ENCODE data around the gene AIRE.
A peak's percentile ranks its signal among the peaks of the same experiment; 100 is the strongest.
"Not testable (repeated sequence)": the region's sequence is repeated elsewhere in the genome, so short reads cannot be mapped to it uniquely, and the experiment has no call there.

Gene AIRE

DNA sequence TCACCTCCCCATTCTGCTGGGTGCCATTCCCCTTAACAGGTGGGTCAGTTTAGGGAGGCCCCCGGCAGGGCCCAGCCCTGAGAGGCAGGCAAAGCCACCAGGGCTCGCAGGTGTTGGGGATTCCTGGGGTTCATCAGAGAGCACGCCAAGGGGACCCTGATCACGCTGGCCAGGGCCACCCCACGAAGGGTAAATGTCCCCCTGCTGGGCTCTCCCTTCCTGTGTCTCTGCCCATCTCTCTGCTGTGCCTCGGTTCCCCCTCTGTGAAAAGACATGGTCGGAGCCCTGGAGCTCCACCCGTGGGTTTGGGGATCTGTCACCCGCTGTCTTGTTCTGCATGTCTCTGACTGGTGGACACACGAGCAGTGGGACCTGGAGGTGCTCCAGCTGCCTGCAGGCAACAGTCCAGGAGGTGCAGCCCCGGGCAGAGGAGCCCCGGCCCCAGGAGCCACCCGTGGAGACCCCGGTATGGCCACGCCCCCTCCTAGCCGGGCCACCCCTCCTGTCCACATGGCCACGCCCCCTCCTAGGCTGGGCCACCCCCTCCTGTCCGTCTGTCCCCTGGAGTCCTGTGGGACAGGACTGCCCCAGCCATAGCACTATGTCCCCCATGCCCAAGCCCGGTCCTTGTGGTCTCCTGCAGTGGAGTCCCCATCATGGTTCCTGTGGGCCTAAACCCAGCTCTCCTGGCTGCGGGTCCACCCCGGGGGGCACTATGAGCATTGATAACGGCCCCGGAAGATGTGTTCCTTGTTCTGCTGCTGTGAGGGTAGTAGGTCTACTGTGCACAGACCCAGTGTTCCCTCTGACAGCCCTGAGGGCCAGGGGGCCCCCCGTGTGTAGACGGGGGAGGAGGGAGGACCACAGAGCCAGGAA, 6.5 kb downstream of the AIRE start:
- no peak for DNase-seq

DNA sequence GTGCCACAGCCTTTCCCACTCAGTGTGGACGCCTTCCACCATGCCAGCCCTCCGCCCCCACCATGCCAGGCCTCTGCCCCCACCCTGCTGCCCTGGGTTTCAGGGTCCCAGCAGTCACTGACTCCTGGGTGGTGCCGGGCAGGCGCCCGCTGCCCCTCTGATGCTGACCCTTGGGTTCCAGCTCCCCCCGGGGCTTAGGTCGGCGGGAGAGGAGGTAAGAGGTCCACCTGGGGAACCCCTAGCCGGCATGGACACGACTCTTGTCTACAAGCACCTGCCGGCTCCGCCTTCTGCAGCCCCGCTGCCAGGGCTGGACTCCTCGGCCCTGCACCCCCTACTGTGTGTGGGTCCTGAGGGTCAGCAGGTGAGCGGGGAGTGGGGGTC, 7.1 kb downstream of the AIRE start:
- no peak for DNase-seq

DNA sequence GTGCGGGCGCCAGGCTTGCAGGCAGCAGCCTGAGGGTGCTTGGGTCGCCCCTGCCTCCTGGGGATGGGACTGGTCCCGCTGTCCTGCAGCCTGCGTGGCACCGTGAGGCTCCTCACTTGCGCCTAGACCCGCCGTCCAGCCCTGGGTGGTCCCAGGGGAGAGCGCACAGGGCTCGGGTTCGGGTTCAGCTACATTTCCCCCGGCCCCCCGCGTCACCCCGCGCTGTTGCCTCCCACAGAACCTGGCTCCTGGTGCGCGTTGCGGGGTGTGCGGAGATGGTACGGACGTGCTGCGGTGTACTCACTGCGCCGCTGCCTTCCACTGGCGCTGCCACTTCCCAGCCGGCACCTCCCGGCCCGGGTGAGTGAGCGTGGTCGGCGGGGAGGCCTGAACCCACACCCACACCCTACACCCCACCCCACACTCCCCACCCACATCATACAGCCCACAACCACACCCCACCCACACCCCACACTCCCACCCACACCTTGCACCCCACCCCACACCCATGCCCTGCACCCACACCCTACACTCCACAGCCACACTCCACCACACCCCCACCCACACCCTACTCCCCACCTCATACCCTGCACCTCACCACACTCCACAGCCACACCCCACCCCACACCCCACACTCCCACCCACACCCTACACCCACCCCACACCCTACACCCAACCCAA, 8.0 kb downstream of the AIRE start:
- DNase-seq = no peak

DNA sequence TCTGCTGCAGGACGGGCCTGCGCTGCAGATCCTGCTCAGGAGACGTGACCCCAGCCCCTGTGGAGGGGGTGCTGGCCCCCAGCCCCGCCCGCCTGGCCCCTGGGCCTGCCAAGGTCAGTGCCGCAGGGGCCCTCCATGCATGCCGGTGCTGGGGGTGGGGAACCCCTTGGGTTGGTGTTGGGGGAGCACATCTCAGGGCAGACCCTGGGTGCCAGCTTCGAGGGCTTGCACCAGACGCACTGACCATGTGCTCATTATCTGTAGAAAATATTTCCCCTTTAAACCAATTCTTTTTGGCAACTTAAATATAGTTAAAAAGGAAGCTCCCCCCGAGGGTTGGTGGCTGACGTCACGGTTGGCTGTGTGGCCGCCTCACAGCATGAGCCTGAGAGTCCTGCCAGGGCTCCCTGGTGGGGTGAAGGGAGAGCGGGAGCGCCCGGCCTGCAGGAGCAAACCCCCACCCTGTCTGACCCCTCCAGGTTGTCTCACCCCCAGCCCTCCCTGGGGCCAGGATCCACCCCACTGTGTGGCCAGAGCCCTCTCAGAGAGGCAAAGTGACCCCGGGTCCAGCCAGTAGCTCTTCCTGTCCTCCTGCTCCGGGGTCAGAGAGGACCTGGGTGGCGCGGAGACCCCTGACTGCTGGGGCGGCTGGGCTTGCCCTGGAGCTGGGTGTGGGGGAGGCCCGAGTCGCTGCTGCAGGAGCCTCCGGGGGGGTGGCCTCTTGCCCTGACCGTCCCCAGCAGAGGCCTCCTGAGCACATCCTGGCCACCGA, 8.9 kb downstream of the AIRE start:
- DNase-seq = no peak

DNA sequence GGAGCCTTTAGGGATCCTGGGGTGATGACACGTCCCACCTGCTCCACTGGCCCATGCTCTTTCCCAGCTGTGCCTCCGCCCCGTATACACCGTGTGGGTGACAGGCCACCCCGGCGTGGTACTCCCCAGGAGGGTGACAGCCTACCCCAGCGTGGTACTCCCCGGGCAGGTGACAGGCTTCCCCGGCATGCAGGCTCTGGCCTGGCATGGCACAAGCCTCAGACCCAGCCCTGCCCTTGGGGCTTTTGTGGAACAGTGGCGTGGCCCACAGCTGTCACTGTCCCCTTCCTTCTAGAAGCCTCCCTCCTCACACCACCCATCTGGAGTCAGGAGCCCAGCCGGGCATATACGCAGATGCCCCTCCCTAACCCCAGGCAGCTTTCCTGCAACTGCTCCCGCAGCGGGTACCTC, 9.5 kb downstream of the AIRE start:
- DNase-seq = no peak

DNA sequence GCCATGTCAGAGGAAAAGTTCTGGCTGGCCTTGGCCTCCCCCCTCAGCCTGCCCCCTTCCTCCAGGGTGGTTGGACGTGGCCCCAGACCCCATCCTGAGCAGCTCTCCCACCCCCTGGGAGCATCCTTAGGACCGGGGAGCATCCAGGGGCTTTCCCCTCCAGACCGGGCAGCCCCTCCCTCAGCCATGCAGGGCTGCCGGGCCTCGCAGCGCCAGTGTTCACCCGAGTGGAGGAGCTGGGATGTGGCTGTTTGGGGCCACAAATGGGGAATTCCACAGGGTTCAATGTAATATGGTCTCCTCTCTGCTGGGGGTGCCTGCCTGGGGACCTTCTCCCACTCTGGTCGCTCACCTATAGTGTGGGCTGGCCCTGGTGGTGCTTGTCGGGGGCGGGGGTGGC, 10.0 kb downstream of the AIRE start:
- no peak for DNase-seq

DNA sequence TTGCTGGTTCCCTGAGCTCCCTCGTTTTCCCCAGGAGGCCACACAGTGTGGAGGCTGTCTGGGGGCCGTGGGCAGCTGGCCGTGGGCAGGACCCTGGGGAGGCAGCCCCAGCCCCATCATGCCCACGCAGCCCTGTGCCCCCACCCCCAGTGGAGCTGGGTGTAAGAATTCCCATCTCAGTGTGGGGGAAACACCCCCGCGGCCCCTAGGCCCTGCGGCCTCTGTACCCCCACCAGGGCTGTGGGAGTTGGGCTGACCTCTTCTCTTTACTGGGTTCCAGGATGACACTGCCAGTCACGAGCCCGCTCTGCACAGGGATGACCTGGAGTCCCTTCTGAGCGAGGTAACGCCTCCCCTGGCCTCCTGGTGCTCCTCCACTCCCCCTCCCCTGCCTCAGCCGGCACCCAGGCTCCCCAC, 10.4 kb downstream of the AIRE start:
- no peak for DNase-seq

DNA sequence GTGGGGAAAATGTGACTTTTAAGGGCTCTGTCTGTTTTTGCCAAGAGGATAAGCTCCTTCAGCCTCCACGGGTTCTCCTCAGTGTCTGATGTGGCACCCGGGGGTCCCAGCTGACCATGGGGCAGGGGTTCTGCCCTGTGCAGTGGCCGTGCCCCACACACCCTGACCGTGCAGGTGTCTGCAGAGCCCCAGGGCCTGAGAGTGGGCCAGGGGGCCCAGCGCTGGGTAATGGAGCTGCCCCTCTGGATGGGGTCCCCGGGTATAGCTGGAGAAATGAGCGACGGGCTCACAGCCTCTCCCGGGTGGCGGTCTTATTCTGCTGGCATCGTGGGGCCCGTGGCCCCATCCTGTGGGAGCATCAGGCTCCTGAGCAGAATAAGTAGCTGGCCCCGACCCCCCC, 11.2 kb downstream of the AIRE start:
- DNase-seq = no peak

DNA sequence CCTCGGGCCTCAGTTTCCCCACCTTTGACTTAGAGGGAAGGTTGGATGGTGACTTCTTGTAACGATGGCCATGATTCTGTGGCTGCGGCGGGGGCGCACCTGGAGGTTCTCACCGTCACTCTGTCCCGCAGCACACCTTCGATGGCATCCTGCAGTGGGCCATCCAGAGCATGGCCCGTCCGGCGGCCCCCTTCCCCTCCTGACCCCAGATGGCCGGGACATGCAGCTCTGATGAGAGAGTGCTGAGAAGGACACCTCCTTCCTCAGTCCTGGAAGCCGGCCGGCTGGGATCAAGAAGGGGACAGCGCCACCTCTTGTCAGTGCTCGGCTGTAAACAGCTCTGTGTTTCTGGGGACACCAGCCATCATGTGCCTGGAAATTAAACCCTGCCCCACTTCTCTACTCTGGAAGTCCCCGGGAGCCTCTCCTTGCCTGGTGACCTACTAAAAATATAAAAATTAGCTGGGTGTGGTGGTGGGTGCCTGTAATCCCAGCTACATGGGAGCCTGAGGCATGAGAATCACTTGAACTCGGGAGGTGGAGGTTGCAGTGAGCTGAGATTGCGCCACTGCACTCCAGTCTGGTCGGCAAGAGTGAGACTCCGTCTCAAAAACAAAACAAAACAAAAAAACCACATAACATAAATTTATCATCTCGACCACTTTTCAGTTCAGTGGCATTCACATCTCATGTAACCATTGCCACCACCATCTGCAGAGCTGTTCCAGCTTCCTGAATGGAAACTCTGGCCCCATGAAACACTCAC, 12.0 kb downstream of the AIRE start:
- DNase-seq = peak; percentile 54

DNA sequence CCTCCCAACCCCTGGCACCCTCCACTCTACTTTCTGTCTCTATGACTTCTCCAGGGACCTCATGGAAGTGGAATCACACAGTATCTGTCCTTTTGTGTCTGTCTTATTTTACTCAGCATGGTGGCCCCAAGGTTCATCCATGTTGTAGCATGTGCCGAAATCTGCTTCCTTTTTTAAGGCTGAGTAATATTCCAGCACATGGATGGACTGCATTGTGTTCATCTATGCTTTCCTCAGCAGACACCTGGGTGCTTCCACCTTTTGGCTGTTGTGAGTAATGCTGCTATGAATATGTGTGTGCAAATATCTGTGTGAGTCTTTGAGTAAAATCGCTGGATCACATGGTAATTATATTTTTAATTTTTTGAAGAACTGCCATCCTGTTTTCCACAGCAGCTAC, 12.6 kb downstream of the AIRE start:
- DNase-seq = no peak

DNA sequence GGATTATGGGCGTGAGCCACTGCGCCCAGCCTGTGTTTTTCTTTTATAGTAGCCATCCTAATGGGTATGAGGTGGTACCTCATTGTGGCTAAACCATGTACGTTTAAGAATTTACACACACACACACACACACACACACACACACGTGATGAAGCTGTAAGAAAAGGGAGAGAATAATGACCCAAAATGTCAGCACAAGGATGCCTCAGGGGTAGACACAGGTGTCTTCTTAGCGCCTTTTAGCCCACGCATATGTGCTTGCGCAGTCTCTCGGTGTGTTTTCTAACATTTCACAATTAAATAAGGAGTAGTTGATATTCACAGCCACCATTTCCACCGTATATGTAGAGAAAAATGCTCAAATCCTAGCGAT, 13.4 kb downstream of the AIRE start:
- no peak for DNase-seq

DNA sequence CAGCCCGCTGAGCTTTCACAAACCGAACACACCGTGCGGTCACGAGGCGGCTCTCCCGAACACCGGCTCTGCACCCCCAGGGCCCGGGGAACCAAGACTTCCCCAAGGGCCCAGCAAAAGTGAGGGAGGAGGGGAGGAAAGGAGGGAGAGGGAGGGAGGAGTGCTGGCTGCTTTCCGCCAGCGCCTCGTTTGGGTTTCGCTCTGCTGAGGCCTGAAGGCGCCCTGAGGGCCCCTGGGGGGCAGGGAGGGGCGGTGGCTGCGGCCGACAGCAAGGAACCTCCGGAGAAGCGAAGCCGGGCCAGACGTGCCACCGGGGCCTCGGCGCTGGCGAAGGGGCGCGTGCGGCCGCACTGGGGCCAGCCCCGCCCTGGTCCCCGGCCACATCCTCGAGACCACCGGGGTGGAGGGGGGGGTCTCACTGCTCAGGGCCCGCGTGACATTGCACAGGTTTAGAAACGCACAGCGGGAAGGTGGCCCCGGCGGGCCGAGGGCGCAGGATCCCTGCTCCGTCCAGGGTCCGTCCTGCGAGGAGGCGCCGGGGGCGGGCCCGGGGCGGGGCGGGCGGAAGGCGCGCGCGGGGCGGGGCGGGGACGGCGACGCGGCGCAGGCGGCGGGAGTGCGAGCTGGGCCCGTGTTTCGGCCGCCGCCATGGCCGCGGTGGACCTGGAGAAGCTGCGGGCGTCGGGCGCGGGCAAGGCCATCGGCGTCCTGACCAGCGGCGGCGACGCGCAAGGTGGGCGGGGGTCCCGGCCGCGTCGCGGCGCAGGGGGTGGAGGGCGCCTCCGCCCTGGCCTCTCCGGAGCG, 14.0 kb downstream of the AIRE start, which contains the start of gene PFKL:
Gene PFKL, plus strand, starts transcription at position 596 of the 804 bp plus-strand sequence. Its CDS starts 53 bp downstream, at position 649.
- DNase-seq = peak; percentile 26

DNA sequence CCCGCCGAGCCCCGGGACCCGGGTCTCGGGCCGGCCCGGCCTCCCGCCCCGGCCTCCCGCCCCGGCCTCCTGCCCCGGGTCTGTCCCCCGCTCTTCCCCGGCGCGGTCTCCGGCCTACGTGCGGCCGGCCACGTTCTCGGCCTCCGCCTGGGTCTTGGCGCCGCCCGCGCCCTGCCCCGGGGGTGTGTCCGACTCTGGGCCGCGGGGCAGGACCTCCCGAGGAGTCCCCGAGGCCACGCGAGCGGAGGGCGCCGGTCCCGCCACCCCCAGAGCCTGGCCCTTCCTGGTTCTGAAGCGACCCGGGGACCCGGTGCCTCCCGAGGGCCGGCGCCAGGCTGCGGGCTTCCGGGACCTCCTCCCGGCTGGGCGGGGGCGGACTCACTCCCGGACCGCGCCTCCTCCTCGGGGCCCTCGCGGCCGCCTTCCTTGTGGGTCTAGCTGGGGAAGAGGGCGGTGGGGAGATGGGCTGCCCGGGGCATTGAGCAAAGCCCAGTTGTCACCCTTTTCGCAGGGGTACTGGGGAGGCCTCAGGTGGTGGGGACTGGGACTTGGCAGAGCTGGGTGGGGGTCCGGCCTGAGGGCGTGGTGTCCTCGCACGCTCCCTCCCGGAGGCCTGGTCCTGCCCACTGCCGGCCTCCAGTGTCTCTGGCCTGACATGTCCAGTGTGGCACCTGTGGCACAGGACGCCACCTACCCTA, 14.7 kb downstream of the AIRE start:
- peak; percentile 43 for DNase-seq

DNA sequence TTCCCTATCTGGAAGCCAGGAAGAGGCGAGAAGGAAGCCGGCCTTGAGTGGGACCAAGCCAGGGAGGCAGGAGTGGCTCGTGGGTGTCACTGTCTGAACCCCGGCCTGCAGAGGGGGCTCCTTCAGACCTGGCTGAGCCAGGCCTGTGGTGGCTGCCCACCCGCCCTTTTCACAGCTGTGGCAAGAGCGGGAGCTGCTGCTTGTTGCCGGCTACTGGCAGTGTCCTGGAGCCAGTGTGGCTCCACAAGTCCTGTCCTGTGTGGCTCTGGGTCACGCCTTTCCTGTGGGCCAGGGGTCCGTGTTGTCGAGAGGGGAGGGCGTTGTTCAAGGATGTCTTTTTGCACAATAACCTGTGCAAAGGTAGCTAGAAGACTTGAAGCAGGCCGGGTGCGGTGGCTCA, 15.5 kb downstream of the AIRE start:
- DNase-seq = no peak

DNA sequence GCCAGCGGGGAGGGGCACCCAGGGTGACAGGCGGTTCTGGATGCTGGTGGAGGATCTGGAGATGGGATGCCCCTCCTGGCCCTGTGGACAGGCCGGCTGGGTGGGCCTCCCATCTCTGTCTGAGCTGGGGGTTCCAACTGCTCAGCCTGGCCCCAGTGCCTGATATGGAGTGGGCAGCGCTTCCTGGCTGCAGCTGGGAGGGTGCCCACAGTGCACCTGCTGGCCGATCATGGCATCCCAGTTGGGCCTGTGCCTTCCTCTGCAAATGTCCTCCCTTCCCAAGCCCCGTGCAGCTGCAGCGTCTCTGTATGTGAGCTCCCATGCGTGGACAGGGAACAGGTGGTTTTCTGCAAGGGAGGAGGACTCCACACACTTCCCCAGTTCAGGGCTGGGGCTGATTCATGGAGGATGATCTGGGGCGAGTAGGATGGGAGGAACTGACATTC, 16.3 kb downstream of the AIRE start:
- no peak for DNase-seq

DNA sequence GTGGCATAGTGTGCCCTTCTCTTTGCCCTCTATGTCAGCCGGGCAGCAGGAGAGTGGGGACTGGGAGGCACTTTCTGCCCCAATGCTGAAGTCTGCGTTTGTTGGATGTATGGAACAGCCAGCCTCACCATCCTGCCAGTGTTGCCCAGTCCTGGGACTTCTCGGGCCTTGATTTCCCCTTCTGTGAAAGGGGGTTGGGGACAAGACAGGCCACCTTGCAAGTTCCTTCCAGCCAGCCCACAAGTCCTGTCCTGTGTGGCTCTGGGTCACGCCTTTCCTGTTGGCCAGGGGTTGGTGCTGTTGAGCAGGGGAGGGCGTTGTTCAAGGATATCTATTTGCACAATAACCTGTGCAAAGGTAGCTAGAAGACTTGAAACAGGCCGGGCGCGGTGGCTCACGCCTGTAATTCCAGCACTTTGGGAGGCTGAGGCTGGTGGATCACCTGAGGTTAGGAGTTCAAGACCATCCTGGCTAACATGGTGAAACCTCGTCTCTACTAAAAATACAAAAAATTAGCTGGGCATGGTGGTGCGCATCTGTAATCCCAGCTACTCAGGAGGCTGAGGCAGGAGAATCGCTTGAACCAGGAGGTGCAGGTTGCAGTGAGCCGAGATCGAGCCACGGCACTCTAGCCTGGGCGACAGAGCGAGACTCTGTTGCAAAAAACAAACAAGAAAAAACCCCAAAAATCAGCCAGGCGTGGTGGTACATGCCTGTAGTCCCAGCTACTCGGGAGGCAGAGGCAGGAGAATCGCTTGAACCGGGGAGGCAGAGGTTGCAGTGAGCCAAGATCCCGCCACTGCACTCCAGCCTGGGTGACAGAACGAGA, 17.1 kb downstream of the AIRE start:
- DNase-seq = not testable (repeated sequence)

DNA sequence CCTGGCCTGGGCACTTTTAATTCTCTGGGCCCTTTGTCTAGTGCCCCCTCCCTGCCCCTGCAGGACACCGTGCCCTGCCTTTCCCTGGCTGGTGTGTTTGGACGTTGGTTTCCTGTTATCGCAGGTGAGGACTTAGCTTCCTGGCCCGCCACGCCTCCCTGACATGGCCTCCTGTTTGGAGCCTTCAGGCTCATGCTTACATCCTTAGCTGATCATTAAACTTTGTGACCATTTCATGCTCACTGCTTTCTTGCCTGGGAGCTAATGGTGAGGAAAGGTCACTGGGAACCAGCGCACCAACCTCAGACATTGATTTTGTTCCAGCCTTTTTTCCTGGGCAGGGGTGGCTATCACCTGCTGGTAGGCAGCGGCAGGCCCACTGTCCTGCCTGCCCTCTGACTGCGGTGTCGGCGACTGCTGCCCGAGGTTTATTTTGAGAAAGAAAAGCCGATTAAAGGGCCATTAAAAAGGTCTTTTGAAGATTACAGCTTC, 17.9 kb downstream of the AIRE start:
- no peak for DNase-seq

DNA sequence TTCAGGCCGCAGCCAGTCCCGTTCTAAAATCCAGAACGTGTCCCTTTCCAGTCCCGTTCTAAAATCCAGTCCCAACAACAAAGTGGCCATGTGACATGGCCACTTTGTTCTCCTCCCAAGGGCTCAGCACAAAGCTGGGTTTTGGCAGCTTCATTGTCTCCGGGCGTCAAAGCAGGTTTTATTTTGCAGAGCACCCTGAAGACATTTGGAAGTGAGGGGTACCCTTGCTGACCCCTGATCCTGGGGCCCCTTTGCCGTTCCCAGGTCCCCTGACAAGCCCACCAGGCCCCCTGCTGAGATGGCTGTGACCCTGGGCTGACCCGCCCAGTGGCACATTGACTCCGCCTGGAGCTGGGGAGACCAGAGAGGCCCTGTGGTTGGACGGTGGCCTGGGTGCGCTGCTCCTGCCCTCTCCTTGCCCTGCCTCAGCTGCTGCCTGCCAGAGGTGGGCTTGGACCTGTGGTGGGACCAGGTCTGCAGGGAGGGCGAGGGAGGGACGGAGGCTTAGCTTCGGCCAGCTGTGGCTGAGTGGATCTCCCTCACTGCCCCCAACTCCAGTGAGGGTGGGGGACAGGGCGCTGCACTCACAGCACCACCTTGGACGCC, 18.4 kb downstream of the AIRE start:
- DNase-seq = no peak

DNA sequence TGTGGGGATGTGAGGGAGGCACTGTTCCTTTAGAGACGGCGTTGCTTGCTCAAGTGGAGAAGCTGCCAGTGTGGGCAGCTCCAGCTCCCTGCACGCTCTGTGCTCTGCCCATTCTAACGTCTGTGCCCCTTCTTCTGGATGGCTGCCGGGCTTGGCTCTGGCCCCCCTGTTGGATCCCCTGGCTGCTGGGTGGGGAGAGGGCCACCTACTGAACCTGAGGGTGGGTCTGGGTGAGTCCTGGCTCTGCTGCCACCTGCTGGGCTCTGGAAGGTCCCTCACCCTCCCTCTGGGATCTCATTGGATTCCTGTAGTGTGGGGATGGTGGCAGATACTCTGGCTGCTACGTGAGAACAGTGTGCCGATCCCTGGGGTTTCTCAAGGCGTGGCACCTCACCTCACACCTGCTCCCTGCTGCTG, 19.2 kb downstream of the AIRE start:
- DNase-seq = no peak

DNA sequence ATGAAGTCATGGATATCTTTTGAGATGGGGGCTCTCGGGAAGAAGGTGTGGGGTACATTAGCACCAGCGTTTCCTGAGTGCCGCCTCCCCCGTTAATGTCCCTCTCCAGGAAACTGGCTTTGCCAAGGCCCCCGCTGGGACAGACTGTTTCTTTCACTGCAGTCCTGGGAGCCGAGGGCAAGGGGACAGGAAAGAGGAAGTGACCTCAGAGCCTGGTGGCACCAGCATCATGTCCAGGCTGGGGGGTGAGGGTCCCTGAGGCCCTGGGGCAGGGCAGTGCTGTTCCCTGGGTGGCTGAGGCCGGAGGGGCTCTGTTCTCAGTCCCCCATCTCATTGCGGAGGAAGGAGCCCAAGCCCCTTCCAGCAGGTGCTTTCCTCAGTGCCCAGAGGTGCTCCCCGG, 20.0 kb downstream of the AIRE start:
- no peak for DNase-seq
